Gastroesophageal sphincter (tissue), 4 donors: ENCODE data around the gene SLC39A11. TPM values are rescaled to one million over a fixed set of nuclear protein-coding genes. Genes with fewer than 3 reads are reported as not detected.

Experiments used
- ATAC-seq: fragments of 150-250 bp; one replicate; pipeline ENCODE4 v1.9.1; 2016; ENCODE audit warnings: mild to moderate bottlenecking, moderate library complexity
- H3K27ac ChIP-seq, 4 donors: fragments of 200-600 bp; sonication (generic) in 3 of 4; 1 replicate in 3 of 4; 2 replicates in 1 of 4; pipeline ENCODE4 v1.5.1; 2016 to 2019
- H3K27me3 ChIP-seq: fragments of 200-600 bp; sonication (generic); one replicate; pipeline ENCODE4 v1.5.1; 2019
- H3K36me3 ChIP-seq, 2 donors: fragments of 200-600 bp; sonication (generic); one replicate each; pipeline ENCODE4 v1.5.1; 2019; ENCODE audit warnings: control low read depth in 1 of 2
- H3K4me1 ChIP-seq, 3 donors: fragments of 200-600 bp; sonication (generic); 1 replicate in 2 of 3; 2 replicates in 1 of 3; pipeline ENCODE4 v1.5.1; 2016 to 2019; ENCODE audit warnings: control low read depth in 2 of 3
- H3K4me3 ChIP-seq, 2 donors: fragments of 200-600 bp; sonication (generic); one replicate each; pipeline ENCODE4 v1.5.1; 2019; ENCODE audit warnings: mild to moderate bottlenecking in 1 of 2, moderate library complexity in 1 of 2
- H3K9me3 ChIP-seq, 3 donors: fragments of 200-600 bp; sonication (generic); one replicate each; pipeline ENCODE4 v1.5.1; 2017 to 2019; ENCODE audit warnings: control low read depth in 2 of 3
- CTCF ChIP-seq, 4 experiments: fragments of 200-600 bp in 2 of 4; fragments of 450-650 bp in 2 of 4; sonication (generic) in 1 of 4; IDR thresholded peaks; one replicate each; pipeline ENCODE4 v1.5.1; 2017 to 2019; ENCODE audit warnings: antibody characterized with exemption in 4 of 4, mild to moderate bottlenecking in 2 of 4, moderate library complexity in 2 of 4
- EP300 ChIP-seq: sonication (generic); formaldehyde crosslinking; IDR thresholded peaks from one replicate; pipeline ENCODE4 v1.6.1; 2017; ENCODE audit warnings: antibody characterized with exemption, mild to moderate bottlenecking
- POLR2A ChIP-seq, 2 donors: fragments of 450-650 bp; IDR thresholded peaks; one replicate each; pipeline ENCODE4 v1.6.1; 2017; ENCODE audit warnings: antibody characterized with exemption in 2 of 2, mild to moderate bottlenecking in 2 of 2, moderate library complexity in 1 of 2
- POLR2AphosphoS5 ChIP-seq: sonication (generic); formaldehyde crosslinking; IDR thresholded peaks from one replicate; pipeline ENCODE4 v1.6.1; 2017; ENCODE audit warnings: antibody characterized with exemption
- WGBS, 2 donors: methylation state at CpG; one replicate each; pipeline ENCODE4 v1.1.5; 2018; ENCODE audit warnings: low coverage in 1 of 2; 5-methylcytosine and 5-hydroxymethylcytosine counted together
- total RNA-seq, 4 donors: library from RNA; depleted of rRNA; stranded (reverse); fragments of >200 nt; gene quantifications; one replicate each; pipeline ENCODE4 v1.1.0, GENCODE V29; 2016

SLC39A11 gene
- total RNA-seq, 4 donors from 2014 or later: 11.6 to 16.8 (median 14.5) TPM

- no peak for ATAC-seq
- no peaks in the 10 kb centered on the region for H3K36me3 ChIP-seq
- no peak overlapping the region for H3K27ac ChIP-seq
- WGBS, 2 donors: 84 to 86% methylated on average over 5 to 6 of the region's 9 CpGs
- no peaks in the 10 kb centered on the region for H3K27me3 ChIP-seq
- no peaks in the 10 kb centered on the region for H3K4me1 ChIP-seq
- no peaks in the 10 kb centered on the region for H3K9me3 ChIP-seq
- TF ChIP-seq CTCF (IDR thresholded peaks at IDR 0.05) (no peak), EP300 (no peak), POLR2A (IDR thresholded peaks at IDR 0.05) (no peak), POLR2AphosphoS5 (no peak)
- H3K4me3 ChIP-seq: no peak overlapping the region
These were observed 161.3 kb downstream of the SLC39A11 start for GRCh38 chr17:72931163-72931562.

DNA sequence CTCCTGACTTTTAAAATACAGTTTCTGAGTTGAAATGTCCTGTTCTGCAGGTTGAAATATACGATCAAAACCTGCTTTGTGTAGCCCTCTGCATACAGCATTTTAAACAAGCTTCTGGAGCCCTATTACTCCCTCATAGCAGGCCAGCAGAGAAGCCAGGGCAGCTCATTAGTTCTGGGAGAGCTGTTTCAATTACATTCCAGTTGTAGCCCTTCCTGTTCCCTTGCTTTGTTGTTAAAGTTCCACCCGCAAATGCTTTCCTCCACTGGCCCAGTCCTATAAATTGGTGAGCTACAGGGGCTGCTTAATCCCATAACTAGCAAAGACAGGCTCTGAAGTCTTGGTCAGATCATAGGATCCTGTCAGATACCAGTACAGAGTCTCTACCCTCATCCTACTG is 162.5 kb downstream of the SLC39A11 start:
- WGBS, 2 donors: 67 to 88% methylated on average over 1 to 2 of the region's 2 CpGs
- H3K9me3 ChIP-seq: no peaks in the 10 kb centered on the region
- no peaks in the 10 kb centered on the region for H3K27me3 ChIP-seq
- ATAC-seq: no peak
- no peaks in the 10 kb centered on the region for H3K36me3 ChIP-seq
- no peaks in the 10 kb centered on the region for H3K4me1 ChIP-seq
- H3K4me3 ChIP-seq: no peak overlapping the region
- no peak for TF ChIP-seq CTCF (IDR thresholded peaks at IDR 0.05)
- no peak for TF ChIP-seq EP300
- no peak overlapping the region for H3K27ac ChIP-seq

- H3K9me3 ChIP-seq: no peaks in the 10 kb centered on the region
- H3K36me3 ChIP-seq: no peaks in the 10 kb centered on the region
- no peak overlapping the region for H3K27ac ChIP-seq
- 85 to 88% methylated on average over 5 to 7 of the region's 7 CpGs for WGBS, 2 donors
- TF ChIP-seq POLR2A (IDR thresholded peaks at IDR 0.05): no peak
- no peak for TF ChIP-seq POLR2AphosphoS5
- no peak for TF ChIP-seq CTCF (IDR thresholded peaks at IDR 0.05)
- no peak for TF ChIP-seq EP300
- no peaks in the 10 kb centered on the region for H3K27me3 ChIP-seq
- H3K4me3 ChIP-seq: no peak overlapping the region
- H3K4me1 ChIP-seq: no peaks in the 10 kb centered on the region
- no peak for ATAC-seq
These were observed 163.9 kb downstream of the SLC39A11 start for GRCh38 chr17:72928454-72929136.

DNA sequence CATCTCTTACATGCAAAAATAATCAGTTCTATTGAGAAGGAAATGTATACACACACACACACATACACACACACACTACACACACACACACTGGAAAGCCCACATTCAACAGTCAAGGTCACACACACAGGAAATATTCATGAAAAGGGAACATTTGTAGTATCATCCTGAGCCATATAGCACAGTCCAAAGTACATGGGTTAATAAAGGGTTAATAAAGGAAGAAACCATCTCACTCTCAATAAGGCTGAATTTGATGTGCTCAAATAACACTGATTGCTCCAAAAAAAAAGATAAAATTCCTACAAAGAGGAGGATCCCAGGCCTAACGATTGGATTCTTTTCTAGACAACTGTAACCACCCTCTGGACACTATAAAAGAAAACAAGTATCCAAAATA is 164.7 kb downstream of the SLC39A11 start:
- H3K4me3 ChIP-seq: no peak overlapping the region
- TF ChIP-seq POLR2AphosphoS5 (no peak), CTCF (IDR thresholded peaks at IDR 0.05) (no peak), EP300 (no peak), POLR2A (IDR thresholded peaks at IDR 0.05) (no peak)
- H3K9me3 ChIP-seq: no peaks in the 10 kb centered on the region
- H3K27me3 ChIP-seq: no peaks in the 10 kb centered on the region
- H3K36me3 ChIP-seq: no peaks in the 10 kb centered on the region
- ATAC-seq: no peak
- H3K4me1 ChIP-seq: no peaks in the 10 kb centered on the region
- no peak overlapping the region for H3K27ac ChIP-seq
- 47 to 83% methylated on average over 1 of the region's 1 CpG for WGBS, 2 donors

DNA sequence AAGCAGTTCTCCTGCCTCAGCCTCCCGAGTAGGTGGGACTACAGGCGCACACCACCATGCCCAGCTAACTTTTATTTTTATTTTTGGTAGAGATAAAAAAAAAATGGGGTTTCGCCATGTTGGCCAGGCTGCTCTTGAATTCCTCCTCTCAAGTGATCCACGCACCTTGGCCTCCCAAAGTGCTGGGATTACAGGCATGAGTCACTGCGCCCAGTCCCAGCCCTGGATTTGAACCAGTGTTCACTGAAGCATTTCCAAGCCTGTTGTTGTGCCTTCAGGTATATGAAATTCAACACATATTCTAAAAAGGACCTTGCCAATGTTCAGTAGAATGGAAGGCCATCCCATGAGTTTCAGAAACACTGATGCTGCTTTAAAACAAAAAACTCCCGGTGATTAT is 165.3 kb downstream of the SLC39A11 start:
- H3K36me3 ChIP-seq: no peaks in the 10 kb centered on the region
- no peak overlapping the region for H3K27ac ChIP-seq
- no peak for ATAC-seq
- WGBS, 2 donors: 90 to 98% methylated on average over 2 to 6 of the region's 6 CpGs
- no peaks in the 10 kb centered on the region for H3K27me3 ChIP-seq
- TF ChIP-seq EP300 (no peak), POLR2A (IDR thresholded peaks at IDR 0.05) (no peak), POLR2AphosphoS5 (no peak), CTCF (IDR thresholded peaks at IDR 0.05) (no peak)
- no peaks in the 10 kb centered on the region for H3K4me1 ChIP-seq
- H3K4me3 ChIP-seq: no peak overlapping the region
- no peaks in the 10 kb centered on the region for H3K9me3 ChIP-seq
